Tibial artery (tissue), 4 donors: ENCODE results near the gene CDK10.
"Not testable (repeated sequence)": the region's sequence is repeated elsewhere in the genome, so short reads cannot be mapped to it uniquely, and the experiment has no call there.

Experiments used
- DNase-seq, 2 donors: peaks; one replicate each; pipeline ENCODE4 v3.0.0-alpha.2; 2019
- H3K27ac ChIP-seq, 2 donors: fragments of 200-600 bp; sonication (generic) in 1 of 2; 1 replicate in 1 of 2; 2 replicates in 1 of 2; pipeline ENCODE4 v1.5.1; 2018 to 2019; ENCODE audit warnings: mild to moderate bottlenecking in 1 of 2
- H3K27me3 ChIP-seq, 2 donors: fragments of 200-600 bp; sonication (generic) in 1 of 2; one replicate each; pipeline versions ENCODE4 v1.5.1 to v1.6.0; 2016 to 2019
- H3K36me3 ChIP-seq, 3 donors: fragments of 200-600 bp; sonication (generic) in 2 of 3; one replicate each; pipeline ENCODE4 v1.5.1; 2016 to 2019; ENCODE audit warnings: mild to moderate bottlenecking in 2 of 3
- H3K4me1 ChIP-seq, 4 donors: fragments of 200-600 bp; sonication (generic) in 2 of 4; 1 replicate in 3 of 4; 2 replicates in 1 of 4; pipeline ENCODE4 v1.5.1; 2016 to 2019
- H3K4me3 ChIP-seq, 2 donors: fragments of 200-600 bp; sonication (generic) in 1 of 2; 1 replicate in 1 of 2; 2 replicates in 1 of 2; pipeline ENCODE4 v1.5.1; 2018 to 2019; ENCODE audit warnings: mild to moderate bottlenecking in 2 of 2
- H3K9me3 ChIP-seq, 3 donors: fragments of 200-600 bp; sonication (generic) in 1 of 3; one replicate each; pipeline ENCODE4 v1.5.1; 2016 to 2019
- intact Hi-C: fragments of 100-400 bp; cut with DNase I; formaldehyde crosslinking; loops from one replicate; pipeline ENCODE4 v1.15.0; 2023; ENCODE audit warnings: low total_unique reads
- TF ChIP-seq, protein P1 (sequence below), 2 experiments: fragments of 200-600 bp in 1 of 2; fragments of 450-650 bp in 1 of 2; IDR thresholded peaks; one replicate each; pipeline ENCODE4 v1.5.1; 2017 to 2019; ENCODE audit warnings: antibody characterized with exemption in 2 of 2, mild to moderate bottlenecking in 1 of 2, moderate library complexity in 1 of 2

CDK10 gene

DNA sequence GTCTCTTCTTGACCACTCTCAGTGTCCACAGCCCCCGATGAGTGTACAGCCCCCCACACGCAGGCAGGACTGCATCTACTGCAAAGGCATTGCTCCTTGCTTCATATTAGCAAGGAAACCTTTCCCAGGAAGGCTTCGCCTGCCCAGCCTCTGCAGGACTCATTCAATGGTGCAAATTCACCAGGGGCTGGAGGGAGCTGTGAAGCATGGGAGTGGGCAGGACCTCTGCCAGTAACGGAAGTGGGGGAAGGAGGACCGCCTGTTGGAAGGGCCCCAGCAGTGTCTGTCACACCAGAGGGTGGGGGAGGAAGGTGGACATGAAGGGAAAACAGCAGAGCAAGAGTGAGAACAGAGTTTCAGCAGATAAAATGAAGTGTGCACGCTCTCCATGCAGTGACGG is 26.3 kb upstream of the CDK10 start:
- intact Hi-C loops, result no loop called here
- Histone ChIP-seq H3K27me3 (no peaks in the 10 kb centered on the region), H3K36me3 (peaks cover 4 to 49% (median 5%) of the 10 kb centered on the region in 3 donors)

DNA sequence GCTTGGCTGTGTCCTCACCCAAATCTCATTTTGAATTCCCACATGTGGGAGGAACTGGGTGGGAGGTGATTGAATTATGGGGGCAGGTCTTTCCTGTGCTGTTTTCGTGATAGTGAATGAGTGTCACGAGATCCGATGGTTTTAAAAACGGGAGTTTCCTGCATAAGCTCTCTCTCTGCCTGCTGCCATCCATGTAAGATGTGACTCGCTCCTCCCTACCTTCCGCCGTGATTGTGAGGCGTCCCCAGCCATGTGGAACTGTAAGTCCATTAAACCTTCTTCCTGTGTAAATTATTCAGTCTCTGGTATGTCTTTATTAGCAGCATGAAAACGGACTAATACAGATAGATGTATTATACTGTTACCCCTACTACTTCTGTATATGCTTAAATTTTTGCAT is 25.3 kb upstream of the CDK10 start:
- Histone ChIP-seq H3K4me1 (peaks cover 0 to 21% (median 19%) of the 10 kb centered on the region in 4 donors), H3K36me3 (peaks cover 4 to 49% (median 5%) of the 10 kb centered on the region in 3 donors), H3K9me3 (no peaks in the 10 kb centered on the region), H3K27ac (no peak overlapping the region), H3K4me3 (no peak overlapping the region), H3K27me3 (no peaks in the 10 kb centered on the region)
- DNase-seq, result no peak
- intact Hi-C loops, result no loop called here
- TF ChIP-seq, protein P1, sequence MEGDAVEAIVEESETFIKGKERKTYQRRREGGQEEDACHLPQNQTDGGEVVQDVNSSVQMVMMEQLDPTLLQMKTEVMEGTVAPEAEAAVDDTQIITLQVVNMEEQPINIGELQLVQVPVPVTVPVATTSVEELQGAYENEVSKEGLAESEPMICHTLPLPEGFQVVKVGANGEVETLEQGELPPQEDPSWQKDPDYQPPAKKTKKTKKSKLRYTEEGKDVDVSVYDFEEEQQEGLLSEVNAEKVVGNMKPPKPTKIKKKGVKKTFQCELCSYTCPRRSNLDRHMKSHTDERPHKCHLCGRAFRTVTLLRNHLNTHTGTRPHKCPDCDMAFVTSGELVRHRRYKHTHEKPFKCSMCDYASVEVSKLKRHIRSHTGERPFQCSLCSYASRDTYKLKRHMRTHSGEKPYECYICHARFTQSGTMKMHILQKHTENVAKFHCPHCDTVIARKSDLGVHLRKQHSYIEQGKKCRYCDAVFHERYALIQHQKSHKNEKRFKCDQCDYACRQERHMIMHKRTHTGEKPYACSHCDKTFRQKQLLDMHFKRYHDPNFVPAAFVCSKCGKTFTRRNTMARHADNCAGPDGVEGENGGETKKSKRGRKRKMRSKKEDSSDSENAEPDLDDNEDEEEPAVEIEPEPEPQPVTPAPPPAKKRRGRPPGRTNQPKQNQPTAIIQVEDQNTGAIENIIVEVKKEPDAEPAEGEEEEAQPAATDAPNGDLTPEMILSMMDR (IDR thresholded peaks at IDR 0.05), result no peak

More for the DNA sequence above, 26.3 kb upstream of the CDK10 start:
- TF ChIP-seq, protein P1 (IDR thresholded peaks at IDR 0.05), result no peak
- Histone ChIP-seq H3K9me3 (no peaks in the 10 kb centered on the region), H3K27ac (no peak overlapping the region), H3K4me3 (no peak overlapping the region), H3K4me1 (peaks cover 0 to 25% (median 20%) of the 10 kb centered on the region in 4 donors)
- DNase-seq, result no peak

DNA sequence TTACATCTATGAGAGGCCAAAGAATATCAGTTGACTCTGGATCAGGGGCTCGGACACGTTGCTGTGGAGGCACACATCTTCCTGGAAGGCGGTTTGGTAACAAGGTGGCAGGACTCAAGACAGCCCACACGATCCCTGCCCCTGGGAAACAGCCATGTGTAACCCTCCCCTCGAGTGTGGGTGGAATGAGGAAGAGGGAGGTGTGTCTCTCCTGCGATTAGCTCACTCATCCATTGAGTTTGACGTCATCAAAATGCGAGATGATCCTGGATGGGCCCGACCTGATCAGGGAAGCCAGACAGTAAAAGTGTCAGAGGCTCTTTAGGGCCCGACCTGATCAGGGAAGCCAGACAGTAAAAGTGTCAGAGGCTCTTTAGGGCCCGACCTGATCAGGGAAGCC is 22.3 kb upstream of the CDK10 start:
- H3K4me1 ChIP-seq, H3K9me3 ChIP-seq, DNase-seq, H3K27ac ChIP-seq, H3K4me3 ChIP-seq, intact Hi-C loops, H3K27me3 ChIP-seq: not testable (repeated sequence)
- peaks cover 4 to 51% (median 5%) of the 10 kb centered on the region in 3 donors for H3K36me3 ChIP-seq

DNA sequence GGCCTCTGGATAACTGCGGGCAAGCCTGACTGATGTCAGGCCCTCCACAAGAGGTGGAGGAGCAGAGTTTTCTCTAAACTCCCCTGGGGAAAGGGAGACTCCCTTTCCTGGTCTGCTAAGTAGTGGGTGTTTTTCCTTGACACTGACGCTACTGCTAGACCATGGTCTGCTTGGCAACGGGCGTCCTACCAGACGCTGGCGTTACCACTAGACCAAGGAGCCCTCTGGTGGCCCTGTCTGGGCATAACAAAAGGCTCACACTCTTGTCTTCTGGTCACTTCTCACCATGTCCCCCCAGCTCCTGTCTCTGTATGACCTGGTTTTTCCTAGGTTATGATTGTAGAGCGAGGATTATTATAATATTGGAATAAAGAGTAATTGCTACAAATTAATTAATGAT is 19.5 kb upstream of the CDK10 start:
- intact Hi-C loops, H3K27me3 ChIP-seq, H3K4me1 ChIP-seq, H3K27ac ChIP-seq, H3K4me3 ChIP-seq, H3K9me3 ChIP-seq, DNase-seq: not testable (repeated sequence)
- peaks cover 0 to 36% (median 5%) of the 10 kb centered on the region in 3 donors for H3K36me3 ChIP-seq

DNA sequence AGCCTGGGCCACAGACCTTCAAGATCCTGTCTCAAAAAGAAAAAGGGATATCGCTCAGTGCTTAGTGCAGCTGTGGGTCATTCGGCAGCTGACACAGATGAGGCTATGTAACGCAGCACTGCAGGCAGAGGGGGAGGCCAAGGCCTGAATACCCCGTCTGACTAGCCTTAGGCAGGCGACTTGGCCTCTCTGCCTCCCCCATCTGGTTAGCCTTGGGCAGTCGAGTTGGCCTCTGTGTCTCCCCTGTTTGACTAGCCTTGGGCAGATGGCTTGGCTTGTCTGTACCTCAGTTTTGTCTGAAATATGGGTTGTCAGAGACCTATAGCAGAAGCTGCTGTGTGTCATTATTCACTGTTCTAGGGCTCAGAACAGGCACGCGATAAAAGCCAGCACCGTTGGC is 18.9 kb upstream of the CDK10 start:
- DNase-seq, result no peak
- TF ChIP-seq, protein P1 (IDR thresholded peaks at IDR 0.05), result no peak
- intact Hi-C loops, result no loop called here

DNA sequence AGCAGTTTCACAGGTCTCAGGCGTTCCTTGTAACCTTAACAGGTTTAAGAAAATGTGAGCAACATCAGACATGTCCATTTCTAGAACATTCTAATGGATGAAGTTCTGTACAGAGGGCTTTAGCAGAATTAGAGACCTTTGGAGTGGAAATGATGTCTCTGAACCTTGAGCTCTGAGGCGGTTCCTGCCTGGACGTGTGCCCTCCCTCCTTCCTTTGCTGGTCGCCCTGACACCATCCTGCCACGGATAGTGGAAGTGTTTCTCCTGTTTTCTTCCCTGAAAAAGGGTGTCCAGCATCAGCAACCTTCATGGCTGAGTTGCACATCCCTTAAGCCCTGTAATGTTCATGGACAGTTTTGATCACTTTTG is 17.7 kb upstream of the CDK10 start:
- intact Hi-C loops, result no loop called here
- Histone ChIP-seq H3K4me3 (no peak overlapping the region), H3K36me3 (peaks cover 0 to 22% (median 0%) of the 10 kb centered on the region in 3 donors), H3K9me3 (no peaks in the 10 kb centered on the region), H3K4me1 (no peaks in the 10 kb centered on the region), H3K27ac (no peak overlapping the region), H3K27me3 (no peaks in the 10 kb centered on the region)
- DNase-seq, result no peak
- TF ChIP-seq, protein P1 (IDR thresholded peaks at IDR 0.05), result no peak

More for the DNA sequence above, 18.9 kb upstream of the CDK10 start:
- H3K4me3 ChIP-seq, result no peak overlapping the region
- no peak overlapping the region for H3K27ac ChIP-seq
- no peaks in the 10 kb centered on the region for H3K27me3 ChIP-seq
- H3K36me3 ChIP-seq, result peaks cover 0 to 31% (median 5%) of the 10 kb centered on the region in 3 donors
- no peaks in the 10 kb centered on the region for H3K9me3 ChIP-seq
- no peaks in the 10 kb centered on the region for H3K4me1 ChIP-seq

DNA sequence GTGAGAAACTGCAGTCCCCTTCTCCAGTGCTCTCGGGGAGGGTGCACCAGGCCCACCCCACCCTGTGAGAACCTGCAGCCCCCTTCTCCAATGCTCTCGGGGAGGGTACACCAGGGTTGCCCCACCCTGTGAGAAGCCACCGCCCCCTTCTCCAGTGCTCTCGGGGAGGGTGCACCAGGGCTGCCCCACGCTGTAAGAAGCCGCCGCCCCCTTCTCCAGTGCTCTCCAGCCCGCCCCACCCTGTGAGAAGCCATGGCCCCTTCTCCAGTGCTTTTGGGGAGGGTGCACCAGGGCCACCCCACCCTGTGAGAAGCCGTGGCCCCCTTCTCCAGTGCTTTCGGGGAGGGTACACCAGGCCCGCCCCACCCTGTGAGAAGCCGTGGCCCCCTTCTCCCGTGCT is 16.7 kb upstream of the CDK10 start:
- Histone ChIP-seq H3K27me3 (no peaks in the 10 kb centered on the region), H3K27ac (no peak overlapping the region), H3K9me3 (no peaks in the 10 kb centered on the region), H3K4me1 (no peaks in the 10 kb centered on the region), H3K36me3 (peaks cover 0 to 12% (median 0%) of the 10 kb centered on the region in 3 donors), H3K4me3 (no peak overlapping the region)
- DNase-seq, result no peak
- TF ChIP-seq, protein P1 (IDR thresholded peaks at IDR 0.05), result no peak
- intact Hi-C loops, result no loop called here
